Body of pancreas (tissue), 4 donors: ENCODE results near the gene CLIC3.

Source experiments
- CTCF ChIP-seq, 7 experiments: fragments of 450-650 bp in 4 of 7; fragments of 200-600 bp in 3 of 7; sonication (generic) in 3 of 7; IDR thresholded peaks; one replicate each; pipeline ENCODE4 v1.5.1; 2016 to 2019; ENCODE audit warnings: antibody characterized with exemption in 7 of 7
- POLR2A ChIP-seq, 3 donors: fragments of 450-650 bp; IDR thresholded peaks; one replicate each; pipeline ENCODE4 v1.6.1; 2016; ENCODE audit warnings: antibody characterized with exemption in 3 of 3, mild to moderate bottlenecking in 2 of 3

GRCh38 chr9:136974817-136975535, 21.4 kb downstream of the CLIC3 start:
- no peak for TF ChIP-seq CTCF (IDR thresholded peaks at IDR 0.05)
- no peak for TF ChIP-seq POLR2A (IDR thresholded peaks at IDR 0.05)
